Measurements from ENCODE around the gene HAO1.
"Not testable (repeated sequence)": the region's sequence is repeated elsewhere in the genome, so short reads cannot be mapped to it uniquely, and the experiment has no call there.

Gene HAO1

DNA sequence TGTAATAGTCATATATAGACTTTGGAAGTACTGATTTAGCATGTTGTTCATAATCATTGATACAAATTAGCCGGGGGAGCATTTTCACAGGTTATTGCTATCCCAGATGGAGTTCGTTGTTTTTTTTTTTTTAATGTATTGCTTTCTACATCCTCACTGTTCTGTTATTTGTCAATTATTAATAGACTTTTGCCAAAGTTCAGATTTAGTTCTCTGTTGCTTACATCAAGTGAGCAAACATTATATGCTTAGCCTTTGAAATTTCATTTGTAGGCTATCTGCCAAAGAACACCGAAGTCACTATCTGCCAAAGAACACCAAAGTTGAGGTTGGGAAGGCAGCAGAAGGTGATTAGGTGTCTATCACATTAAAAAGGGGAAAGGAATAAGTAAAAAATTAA is at the start of gene HAO1:
Gene HAO1, minus strand, starts transcription at position 118 of the 400 bp plus-strand sequence. Its CDS starts 36 bp downstream, at position 82.
- DNase-seq (ENCODE audit: low read depth in 2 of 2, low spot score in 1 of 2), result no peak

DNA sequence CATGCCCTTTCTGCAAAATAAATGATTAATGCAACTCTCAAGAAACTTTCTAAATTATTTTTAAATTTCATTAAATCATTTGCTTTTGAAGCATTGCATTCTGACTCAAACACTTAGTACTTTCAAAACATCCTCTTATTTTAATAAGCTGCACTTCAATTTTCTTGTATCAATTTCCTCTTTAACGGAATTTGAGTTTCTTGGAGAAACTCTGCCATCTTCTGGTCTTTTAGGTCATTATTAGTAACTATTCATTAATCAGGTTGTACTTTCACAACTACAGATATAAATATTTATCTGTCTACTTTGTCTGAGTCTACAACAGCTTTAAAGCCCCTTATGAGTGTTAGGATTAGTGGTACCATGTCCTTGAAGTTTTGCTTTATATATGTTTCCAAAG is 49.1 kb upstream of the HAO1 start:
- no peak for DNase-seq (ENCODE audit: low read depth in 2 of 2, low spot score in 1 of 2)

DNA sequence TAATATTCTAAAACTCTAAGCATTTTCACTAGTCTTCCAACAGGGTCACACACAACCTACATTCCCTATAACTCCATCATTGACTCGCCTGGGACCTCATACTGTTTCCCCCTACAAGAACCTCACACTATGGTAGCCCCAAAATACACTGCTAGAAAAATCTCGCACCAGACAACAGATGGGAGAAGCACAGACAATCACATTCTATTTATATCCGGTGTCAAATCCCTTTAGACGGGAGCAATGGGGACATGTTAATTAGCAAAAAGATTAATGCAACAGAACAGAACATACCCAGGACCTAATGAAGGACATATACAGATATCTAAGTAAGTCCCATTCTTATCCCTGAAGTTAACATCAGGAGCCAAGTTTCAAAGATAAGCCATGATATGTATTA is 45.7 kb upstream of the HAO1 start:
- DNase-seq (ENCODE audit: low read depth in 2 of 2, low spot score in 1 of 2), result no peak

DNA sequence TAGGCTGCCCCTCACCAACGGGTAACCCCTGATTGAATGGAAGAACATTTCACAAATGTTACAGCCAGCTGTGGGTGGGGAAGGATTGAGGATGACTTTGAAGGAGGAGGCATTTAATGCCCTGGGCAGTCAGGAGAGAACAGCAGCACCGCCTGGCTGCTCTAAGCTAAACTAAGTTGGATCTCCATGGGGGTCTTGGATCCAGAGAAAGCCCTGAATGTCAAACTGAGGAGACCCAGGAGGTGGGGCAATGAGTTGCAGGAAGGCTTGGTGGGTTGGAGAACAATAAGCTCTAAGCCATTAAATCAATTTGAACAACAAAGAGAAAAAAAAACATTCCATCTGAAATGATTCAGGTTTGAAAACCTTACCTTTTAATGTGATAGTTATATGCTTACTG is 43.9 kb upstream of the HAO1 start:
- DNase-seq (ENCODE audit: low read depth in 2 of 2, low spot score in 1 of 2), result no peak

DNA sequence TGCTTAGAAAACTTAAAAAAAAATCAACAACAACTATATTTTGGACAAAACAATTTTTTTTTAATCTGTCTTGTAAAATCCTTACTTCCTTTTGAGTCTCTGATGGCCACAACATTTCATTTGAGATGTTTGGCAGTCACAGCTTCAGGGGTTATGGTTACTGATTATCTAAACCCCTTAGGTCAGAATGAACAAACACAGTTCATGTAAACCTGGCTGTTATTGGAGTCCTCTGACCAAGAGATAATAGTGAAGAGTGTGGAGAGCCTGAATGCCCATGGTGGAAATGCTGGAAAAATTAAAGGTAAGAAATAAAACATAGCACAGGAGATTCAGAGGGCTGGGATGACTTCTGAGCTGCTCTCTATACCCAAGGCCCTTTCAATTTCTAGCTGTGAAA is 41.1 kb upstream of the HAO1 start:
- DNase-seq (ENCODE audit: low read depth in 2 of 2, low spot score in 1 of 2), result no peak

DNA sequence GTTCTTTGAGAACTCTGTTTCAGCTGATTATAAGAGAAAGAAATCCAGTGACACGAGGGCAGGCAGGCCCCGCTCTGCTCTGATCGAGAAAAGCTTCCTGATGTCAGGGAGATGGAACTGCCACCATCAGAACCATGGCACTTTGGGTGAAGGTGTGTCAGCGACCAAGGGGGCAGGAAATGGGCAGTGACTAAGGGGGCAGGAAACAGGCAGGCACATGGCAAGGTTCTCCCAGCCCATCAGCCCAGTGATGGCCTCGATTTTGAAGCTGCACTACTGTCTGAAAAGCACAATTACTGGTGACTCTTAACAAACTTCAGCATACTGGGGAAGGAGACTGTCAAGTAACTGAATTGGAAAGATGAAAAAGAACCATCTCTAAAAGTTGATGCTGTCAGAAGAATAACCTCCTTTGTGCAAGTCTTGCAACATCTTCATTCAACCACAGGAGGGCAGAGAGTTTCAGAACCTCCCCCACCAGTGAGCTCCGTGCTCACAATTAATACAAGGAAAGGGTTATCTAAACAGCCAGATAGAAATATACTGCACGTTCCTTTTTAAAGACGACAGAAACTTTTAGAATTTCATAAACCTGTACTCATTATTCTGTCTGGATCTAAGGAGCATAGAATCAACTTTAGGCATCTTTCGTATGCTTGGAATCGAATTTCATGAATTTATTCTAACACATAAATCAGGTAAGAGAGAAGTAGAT is 40.2 kb upstream of the HAO1 start:
- DNase-seq (ENCODE audit: low read depth in 2 of 2, low spot score in 1 of 2), result no peak

DNA sequence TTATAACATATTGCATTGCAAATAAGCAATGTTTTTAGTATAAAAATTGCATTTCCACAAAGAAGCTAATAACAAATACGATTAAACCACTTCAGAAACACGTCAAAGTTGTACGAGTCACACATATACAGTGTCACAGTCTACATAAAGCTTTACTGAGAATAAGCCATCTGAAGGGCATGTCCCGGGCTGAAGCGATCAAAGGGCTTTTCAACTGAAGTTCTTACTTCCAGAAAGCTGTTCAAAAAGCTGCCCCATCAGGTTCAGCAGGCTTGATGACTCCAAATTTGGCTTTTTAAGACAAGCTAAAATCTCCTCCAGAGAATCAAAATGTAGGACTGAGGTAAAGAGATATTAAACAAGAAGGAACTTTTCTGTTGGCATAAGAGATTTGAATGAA is 37.5 kb upstream of the HAO1 start:
- no peak for DNase-seq (ENCODE audit: low read depth in 2 of 2, low spot score in 1 of 2)

DNA sequence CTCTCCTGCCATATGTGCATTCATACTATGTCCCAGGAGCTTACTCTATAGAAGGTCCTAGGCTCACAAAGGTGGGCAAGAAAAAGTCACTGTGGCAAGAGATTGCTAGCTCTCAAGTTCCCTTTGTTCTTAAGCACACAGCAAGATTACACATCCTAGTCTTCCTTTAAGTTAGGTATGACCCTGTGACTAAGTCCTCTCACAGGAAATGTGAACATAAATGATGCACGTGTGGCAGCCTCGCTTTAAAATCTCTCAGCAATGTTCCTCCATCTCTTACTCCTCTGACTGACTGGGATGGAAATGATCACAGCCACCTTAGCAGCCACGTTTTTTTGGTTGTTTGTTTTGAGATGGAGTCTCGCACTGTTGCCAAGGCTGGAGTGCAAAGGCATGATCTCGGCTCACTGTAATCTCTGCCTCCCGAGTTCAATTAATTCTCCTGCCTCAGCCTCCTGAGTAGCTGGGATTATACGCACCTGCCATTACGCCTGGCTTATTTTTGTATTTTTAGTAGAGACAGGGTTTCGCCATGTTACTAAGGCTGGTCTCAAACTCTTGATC is 35.7 kb upstream of the HAO1 start:
- no peak for DNase-seq (ENCODE audit: low read depth in 2 of 2, low spot score in 1 of 2)

DNA sequence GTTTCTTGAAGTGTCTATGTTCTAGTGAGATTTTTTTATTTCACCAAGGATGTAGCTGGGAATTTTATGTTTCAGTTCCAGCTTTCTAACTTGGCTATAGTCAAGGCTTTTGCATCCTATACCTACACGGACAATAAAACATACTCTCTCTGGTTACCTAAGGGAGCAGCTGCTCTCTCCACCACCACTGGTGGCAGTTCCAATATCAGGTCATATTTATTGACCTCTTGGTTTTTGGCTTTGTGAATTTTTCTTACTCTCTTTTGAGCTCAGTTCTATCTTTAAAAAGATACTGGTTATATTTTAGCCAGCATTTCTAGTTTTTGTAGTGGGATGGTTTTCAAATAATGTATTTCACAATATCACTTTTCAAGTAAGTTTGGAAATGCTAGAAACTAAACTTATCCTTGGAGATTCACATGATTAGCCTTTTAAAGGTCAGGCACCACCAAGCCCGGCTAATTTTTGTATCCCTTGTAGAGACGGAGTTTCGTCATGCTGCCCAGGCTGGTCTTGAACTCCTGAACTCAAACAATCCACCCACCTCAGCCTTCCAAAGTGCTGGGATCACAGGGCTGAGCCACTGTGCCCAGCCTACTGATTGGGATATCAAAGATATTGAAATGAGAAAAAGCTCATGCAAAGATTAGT is 34.7 kb upstream of the HAO1 start:
- DNase-seq (ENCODE audit: low read depth in 2 of 2, low spot score in 1 of 2), result no peak

DNA sequence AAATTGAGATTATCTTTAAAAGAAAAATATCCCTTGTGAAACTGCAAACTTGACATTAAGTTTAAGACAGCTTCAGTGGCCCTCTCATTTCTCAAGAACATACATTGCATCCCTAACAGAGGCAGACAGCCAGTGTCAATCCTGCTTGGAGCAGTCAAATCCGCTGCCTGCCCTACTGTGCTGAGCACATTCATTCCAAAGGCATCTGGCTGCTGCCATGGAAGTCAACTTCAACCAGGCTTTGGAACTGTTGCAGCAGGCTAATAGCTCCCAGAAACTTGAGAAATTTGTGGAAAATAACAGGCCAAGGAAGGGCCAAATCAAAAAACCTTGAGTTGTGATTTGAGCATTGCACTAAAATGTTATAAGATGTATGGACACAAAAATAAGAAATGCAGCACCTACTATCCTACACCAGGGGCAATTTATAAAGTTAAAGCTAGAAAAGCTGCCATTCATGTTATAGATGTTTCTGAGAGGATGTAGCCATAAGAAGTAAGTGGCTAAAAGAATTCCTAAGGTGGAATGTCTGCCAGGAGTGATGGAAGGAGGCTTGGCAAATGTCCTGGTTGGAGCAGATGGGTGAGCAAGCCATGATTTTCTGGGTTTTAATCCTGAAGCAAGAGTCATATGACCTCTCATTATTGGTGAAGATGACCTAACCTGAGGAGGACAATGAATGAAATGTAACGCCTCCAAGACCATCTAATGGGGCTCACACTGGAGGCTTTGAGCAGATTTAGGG is 31.4 kb upstream of the HAO1 start:
- DNase-seq (ENCODE audit: low read depth in 2 of 2, low spot score in 1 of 2), result no peak

DNA sequence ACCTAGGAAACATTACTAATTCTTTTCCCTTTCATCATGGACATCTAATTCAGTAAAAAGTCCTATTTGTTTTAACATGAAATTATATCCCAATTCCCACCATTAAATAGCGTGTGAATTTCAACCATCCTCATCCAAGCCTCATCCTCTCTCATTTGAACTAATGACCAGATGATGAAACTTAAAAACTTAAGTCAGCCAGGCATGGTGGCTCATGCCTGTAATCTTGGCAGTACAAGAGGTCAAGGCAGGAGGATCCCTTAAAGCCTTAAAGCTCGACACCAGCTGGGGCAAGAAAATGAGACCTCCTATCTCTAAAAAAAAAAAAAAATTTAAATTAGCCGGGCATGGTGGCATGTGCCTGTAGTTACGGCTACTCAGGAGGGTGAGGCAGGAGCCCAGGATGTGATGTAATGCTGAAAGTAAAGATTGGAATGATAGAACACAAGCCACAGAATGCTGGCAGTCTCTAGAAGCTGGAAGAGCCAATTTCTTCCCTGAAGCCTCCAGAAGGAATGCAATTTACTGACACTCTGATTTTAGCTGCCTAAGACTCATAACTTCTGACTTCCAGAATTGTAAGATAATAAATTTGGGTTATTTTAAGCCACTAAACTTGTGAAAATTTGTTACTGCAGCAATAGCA is 27.1 kb upstream of the HAO1 start:
- no peak for DNase-seq (ENCODE audit: low read depth in 2 of 2, low spot score in 1 of 2)

DNA sequence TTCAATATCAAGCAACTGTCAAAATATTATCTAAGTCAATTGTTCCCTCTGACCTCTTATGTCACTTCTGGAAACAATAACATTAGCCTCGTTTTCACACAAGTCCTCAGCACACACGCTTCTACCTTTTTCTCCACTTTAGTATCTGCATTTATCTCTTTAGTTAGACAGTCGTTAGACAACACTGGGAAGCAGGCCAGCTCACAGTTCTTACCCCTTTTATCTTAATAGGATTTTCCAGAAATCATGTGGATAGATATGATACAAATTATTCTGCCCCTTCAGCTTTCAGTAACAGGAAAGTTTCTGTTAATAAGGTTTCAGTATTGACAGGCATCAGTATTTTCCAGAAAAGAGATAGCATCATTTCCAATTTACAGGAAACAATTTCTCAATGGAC is 25.9 kb upstream of the HAO1 start:
- DNase-seq (ENCODE audit: low read depth in 2 of 2, low spot score in 1 of 2), result no peak

DNA sequence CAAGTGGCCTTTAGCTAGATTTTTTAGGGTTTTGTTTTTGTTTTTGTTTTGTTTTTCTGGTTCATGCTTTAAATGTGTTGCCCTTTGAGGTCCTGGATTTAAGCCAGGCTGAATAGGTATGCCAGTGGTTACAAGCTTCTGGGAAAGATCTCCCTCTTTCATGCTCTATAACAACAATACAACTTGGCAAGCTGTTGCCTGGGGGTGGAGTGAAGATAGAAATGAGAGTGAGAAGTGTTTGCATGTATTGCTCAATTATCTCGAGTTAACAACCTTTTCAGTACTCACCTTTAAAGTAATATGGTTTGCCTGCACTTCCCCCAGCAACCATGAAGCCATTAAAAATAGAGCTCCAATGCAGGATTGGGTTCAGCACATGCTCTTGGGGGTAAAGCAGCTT is 19.2 kb upstream of the HAO1 start:
- no peak for DNase-seq (ENCODE audit: low read depth in 2 of 2, low spot score in 1 of 2)

DNA sequence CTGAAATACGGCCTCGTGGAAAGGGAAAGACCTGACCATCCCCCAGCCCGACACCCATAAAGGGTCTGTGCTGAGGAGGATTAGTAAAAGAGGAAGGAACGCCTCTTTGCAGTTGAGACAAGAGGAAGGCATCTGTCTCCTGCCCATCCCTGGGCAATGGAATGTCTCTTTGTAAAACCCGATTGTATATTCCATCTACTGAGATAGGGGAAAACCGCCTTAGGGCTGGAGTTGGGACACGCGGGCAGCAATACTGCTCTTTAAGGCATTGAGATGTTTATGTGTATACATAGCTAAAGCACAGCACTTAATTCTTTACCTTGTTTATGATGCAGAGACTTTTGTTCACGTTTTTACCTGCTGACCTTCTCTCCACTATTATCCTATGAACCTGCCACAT is 16.3 kb upstream of the HAO1 start:
- not testable (repeated sequence) for DNase-seq (ENCODE audit: low read depth in 2 of 2, low spot score in 1 of 2)

DNA sequence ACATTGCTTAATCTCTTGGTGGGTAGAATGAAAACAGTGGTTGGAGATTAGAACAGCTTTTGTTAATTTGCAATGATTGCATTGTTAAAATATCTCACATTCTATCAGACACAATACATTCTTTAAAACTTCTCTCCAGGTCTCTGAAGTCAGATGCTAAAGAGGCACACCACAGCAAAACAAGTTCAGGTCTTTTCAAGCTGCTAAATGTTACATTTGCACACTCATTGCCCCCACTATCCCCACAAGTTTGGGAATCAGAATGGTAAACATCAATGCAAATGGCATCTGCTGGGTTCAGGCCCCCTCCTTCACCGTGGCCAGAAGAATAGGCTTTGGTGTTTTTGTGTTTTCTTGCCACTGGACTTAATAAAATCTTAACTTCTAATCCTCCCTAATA is 10.1 kb upstream of the HAO1 start:
- no peak for DNase-seq (ENCODE audit: low read depth in 2 of 2, low spot score in 1 of 2)

DNA sequence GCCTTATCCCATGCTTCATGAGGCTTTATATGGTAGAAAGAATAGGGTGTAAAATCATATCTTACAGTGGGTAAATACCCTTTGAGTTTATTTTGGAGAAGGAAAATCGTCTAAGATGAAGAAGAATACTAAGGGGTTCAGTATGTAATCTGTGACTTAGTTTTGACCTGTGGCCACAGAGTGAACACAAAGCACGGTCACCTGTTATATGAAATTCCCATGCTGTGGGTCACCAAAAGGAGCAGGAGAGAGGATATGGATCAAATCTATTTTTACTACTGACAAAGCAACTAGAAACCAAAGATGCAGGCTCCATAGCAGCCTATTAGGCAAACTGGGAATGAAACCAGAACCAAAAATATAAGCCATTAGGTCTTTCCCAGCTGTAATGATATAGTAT is 3.6 kb upstream of the HAO1 start:
- DNase-seq (ENCODE audit: low read depth in 2 of 2, low spot score in 1 of 2), result no peak

DNA sequence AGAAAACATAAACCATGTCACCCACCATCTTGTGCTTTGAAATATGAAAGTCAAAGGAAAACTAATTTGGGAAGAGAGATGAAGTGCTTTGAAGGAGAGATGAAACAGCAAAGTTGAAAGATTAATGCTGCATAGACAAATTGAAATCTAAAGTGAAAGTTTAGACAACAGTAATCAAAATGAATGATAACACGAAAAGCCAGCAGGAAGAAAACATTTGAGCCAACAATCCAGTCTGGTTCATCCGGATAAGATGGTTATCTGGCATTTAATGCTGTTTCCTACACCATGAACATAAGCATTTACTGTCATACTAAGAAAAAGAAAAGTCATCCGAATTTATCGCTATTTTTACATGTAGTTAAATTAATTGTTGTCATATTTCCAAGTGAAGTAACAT is 595 bp downstream of the HAO1 start:
- no peak for DNase-seq (ENCODE audit: low read depth in 2 of 2, low spot score in 1 of 2)

DNA sequence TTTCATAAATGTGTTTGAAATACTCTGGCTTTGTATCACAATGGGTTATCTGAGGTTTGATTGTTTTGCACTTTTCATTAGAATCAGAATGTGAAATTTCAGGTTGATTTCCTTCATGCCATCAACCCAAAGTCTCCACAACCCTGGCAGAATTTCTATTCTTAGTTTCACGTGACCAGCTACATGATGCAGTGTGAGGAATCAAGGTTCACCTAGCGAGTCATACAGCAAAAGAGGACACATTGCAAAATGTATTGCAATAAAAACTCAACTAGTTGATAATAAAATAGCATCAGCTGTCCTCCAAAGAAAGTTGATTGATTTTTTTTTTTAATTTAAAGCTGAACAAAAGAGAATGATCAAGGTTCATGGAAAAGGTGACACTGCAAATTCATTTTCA is 2.2 kb downstream of the HAO1 start:
- no peak for DNase-seq (ENCODE audit: low read depth in 2 of 2, low spot score in 1 of 2)

DNA sequence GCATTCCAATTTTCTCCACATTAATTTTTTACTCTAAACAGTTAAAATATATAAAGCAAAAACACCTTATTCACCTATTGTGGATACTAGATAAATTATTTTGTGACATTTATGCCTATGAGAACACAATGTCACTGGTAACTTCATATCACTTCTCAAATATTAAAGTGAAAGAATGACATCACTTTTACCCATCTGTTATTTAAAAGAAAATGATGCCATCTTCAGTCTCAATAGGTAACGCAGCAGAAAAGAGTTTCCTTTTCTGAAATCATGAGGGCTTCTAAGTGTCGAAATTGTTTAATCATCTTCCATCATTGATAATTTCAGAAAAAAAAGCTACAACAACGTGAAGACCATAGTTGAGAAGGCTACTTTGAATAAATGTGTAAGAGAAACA is 2.9 kb downstream of the HAO1 start:
- no peak for DNase-seq (ENCODE audit: low read depth in 2 of 2, low spot score in 1 of 2)

DNA sequence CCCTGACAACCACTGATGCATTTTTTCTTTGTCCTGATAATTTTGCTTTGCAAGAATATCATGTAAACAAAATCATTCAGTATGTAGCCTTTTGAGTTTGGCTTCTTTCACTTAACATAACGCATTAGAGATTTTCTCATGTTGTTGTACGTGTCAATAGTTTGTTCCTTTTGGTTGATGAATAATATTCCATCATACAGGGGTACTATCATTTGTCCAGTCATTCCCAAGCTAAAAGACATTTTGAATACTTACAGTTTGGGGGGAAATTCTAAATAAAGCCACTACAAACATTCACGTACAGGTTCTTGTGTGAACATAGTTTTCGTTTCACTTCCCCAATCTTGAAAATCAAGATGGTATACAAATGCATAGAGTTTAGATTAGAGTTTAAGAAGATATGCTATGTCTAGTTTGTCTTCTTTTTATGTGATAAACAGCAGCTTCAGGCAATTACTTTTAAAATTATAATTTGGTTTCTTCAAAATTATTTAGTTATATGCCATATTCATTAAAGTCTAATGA is 5.2 kb downstream of the HAO1 start:
- no peak for DNase-seq (ENCODE audit: low read depth in 2 of 2, low spot score in 1 of 2)

DNA sequence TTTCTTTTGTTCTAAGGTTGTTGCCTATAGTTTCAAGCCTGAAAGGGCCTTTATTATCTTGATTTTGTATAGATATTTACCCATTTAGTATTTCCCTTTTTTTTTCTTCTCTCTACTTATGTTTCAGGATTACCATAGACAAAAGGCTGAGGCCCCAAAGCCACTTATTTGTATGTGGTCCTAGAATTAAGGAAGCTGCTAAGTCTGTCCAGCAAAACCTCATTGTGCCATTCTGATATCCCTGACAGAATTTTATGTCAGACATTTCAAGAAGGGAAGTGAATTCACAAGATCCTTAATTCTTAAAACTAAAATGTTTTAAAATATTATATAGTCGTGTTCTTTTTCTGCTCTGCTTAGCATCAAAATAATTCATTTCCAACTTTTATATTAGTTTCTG is 6.9 kb downstream of the HAO1 start:
- DNase-seq (ENCODE audit: low read depth in 2 of 2, low spot score in 1 of 2), result no peak

All from stimulated activated CD8-positive, alpha-beta memory T cell treated with anti-CD3 and anti-CD28 coated beads, Interleukin-4, amount 100 ng/mL, for 1 hour (primary cell).